H1 (cell line): ENCODE measurements around the gene MELTF. TPM values are rescaled to one million over a fixed set of nuclear protein-coding genes. Genes with fewer than 3 reads are reported as not detected.
A peak's percentile ranks its signal among the peaks of the same experiment; 100 is the strongest.

ENCODE experiments used
- JUND ChIP-seq: IDR thresholded peaks from 2 replicates; pipeline ENCODE4 v1.6.1; 2011; ENCODE audit warnings: mild to moderate bottlenecking, improper control_type of control experiment, low read length
- KDM4A ChIP-seq: IDR thresholded peaks from one replicate; pipeline ENCODE4 v1.7.1; 2012; ENCODE audit warnings: low read depth, mild to moderate bottlenecking, moderate library complexity, low read length, inconsistent platforms; ENCODE audit not compliant: severe bottlenecking
- RBBP5 ChIP-seq: IDR thresholded peaks from 2 replicates; pipeline ENCODE4 v1.7.1; 2012; ENCODE audit warnings: low read depth, mild to moderate bottlenecking, inconsistent platforms, low read length, moderate library complexity, borderline replicate concordance
- polyA plus RNA-seq, 7 experiments: library from polyadenylated mRNA; depleted of rRNA in 3 of 7; stranded (reverse) in 5 of 7; unstranded in 2 of 7; fragments of >200 nt in 5 of 7; fragments of 200-250 nt in 2 of 7; gene quantifications; 1 replicate in 5 of 7; 2 replicates in 1 of 7; 4 replicates in 1 of 7; pipeline versions ENCODE4 v1.2.1 to v1.2.3, GENCODE V29; 2011 to 2013; ENCODE audit warnings: missing spikeins in 2 of 7, mixed read lengths in 2 of 7
- total RNA-seq: library from RNA; stranded (reverse); fragmentation: NEBNext Ultra II Directional; extraction: Animal tissue kit (Norgen Biotek cat#: 25700); gene quantifications from 2 replicates; pipeline ENCODE4 v1.2.1, GENCODE V29; 2021

MELTF gene
- total and polyA plus RNA-seq, 2 of the 8 experiments (the other 6 are each of a cell fraction or from before 2014, with no cell fraction given) = 1.7 to 3.5 TPM

GRCh38 chr3:196968233-196969133 is 61.1 kb downstream of the MELTF start, which contains the start of gene PIGZ (continued):
- peak; percentile 81 for TF ChIP-seq KDM4A
- TF ChIP-seq JUND = no peak
- TF ChIP-seq RBBP5 = no peak
